Measurements from ENCODE around the gene PRH2.

The PRH2 gene

DNA sequence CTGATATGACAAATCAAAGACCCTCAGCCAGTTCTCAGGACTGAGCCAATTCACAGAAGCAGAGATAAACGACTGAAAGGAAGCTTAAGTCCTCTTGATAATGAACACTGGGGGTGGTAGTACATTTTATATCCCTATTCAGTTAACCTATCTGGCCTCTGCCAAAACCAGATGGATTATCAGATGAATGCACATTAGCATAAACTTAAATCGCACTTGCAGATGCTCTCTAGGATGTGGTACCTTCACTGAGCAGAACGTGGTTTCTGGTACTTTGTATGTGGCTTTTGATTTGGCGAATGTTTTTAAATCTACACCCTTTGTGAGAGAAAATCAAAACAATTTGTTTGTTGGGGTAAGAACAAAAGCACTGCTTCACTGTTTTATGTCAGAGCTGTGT, 31.2 kb downstream of the PRH2 start:
- no peak for DNase-seq (ENCODE audit: low spot score)

DNA sequence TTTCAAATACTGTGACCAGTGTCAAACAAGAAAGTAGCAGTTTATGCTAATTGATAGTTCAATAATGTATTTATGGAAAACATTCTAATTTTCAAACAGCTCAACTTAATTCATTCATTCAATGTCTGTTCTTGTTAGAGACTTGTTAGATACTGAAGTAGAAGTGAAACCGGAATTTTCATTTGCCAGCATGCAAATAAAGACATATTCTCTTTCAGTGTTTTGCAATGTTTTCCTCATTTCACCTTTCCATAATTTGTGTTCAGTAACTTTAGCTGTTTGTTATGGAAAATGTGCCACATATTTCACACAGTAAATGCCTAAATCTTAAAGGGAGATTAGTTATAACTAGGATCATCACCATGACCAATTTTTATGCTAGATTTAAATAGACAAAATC, 36.4 kb downstream of the PRH2 start:
- DNase-seq (ENCODE audit: low spot score): no peak

DNA sequence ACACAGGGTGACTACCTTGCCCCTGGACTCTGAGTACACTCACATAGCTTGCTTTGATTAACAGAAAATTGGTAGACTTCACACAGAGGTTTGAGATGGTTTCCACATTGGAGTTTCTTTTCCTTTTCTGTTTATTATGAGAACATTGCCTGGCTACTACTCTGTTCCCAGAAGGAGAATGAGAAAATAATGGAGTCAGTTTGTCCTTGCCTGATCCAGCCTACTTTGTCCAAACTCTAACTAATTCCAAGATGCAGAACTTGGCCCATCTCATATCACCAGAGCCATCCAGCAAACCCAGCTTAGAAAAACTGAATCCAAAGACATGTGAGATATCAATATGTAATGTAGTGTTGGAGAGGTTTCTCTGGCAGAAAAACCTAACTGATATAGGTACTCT, 37.3 kb downstream of the PRH2 start:
- DNase-seq (ENCODE audit: low spot score): no peak

DNA sequence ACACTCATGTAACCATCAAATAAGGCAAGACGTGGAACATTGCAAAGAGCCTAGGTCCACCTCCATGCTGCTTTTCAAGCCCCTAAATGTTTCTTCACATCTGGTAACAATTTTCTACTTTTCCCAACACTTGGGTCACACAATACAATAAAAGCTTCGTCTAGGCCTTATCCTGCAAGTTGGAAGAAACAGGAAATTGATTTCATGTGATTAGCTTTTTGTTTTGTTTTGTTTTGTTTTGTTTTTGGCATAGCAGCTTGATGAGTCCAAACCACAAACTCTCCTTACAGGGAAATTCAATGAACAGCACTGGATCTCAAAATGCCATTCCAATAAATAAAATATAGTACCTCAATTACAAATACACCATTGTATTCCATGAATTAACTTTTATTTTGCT, 38.4 kb downstream of the PRH2 start:
- DNase-seq (ENCODE audit: low spot score): no peak

DNA sequence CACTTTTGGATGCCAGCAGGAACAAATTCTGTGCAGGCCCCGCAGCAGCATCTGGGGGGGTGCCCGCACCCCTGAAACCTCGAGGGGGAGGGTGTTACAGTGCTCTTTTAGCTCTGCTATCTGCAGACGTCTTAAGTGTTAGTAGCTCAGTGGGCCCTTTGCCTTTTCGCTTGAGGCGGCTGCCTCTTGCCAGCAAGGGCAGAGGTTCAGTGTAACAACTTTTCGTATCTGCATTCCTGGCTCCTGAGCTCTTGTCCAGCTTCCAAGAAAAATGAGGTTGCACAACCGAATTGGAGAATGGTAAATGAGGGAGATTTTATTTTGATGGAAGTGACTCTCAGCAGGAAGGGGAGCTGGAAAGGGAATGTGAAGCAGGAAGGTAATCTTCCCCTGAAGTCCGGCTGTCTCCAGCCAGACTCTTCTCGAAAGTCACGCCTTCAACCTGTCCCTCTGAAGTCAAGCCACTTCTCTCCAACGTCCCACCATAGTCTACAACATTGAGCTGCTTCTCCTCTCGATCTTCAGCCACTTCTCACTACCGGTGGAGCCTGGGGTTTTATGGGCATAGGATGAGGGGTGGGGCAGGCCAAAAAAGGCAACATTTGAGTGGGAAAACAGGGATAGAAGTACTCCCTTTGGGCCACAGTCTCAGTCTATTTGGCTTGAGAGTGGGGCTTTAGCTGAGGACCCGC, 39.9 kb downstream of the PRH2 start:
- no peak for DNase-seq (ENCODE audit: low spot score)

DNA sequence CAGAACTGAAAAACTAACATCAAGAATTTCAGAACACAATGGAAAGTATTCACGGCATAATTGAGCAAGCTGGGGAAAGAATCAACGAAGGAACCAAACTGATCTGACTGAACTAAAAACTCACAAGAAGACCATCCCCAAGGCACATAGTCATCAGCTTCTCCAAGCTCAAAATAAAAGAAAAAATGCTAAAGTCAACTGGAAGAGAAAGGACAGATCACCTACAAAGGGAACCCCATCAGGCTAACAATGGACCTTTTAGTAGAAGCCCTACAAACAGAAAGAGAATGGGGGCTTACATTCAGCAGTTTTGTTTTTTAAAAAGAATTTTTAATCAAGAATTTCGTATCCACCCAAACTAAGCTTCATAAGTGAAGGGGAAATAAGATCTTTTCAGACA, 45.9 kb downstream of the PRH2 start:
- DNase-seq (ENCODE audit: low spot score): no peak

DNA sequence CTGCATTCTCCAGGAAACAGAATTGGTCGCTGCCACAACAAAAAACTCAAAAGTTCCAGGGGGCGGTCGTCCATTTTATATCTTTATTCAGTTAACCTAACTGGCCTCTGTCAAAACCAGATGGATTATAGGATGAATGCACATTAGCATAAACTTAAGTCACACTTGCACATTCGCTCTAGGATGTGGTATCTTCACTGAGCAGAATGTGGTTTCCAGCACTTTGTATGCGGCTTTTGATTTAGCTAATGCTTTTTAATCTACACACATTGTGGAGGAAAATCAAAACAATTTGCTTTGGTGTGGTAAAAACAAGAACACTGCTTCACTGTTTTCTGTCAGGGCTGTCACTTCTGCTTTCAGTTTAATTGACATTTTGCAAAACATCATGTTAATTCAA, 53.2 kb downstream of the PRH2 start:
- peak; percentile 37 for DNase-seq (ENCODE audit: low spot score)
